HG02571 (cell line): ENCODE results near the gene HMGN2.
"Not testable (repeated sequence)": the region's sequence is repeated elsewhere in the genome, so short reads cannot be mapped to it uniquely, and the experiment has no call there.

ENCODE experiments used
- ATAC-seq: cut with Tn5 transposase; IDR thresholded peaks from one replicate; pipeline ENCODE4 v1.9.1; 2021; ENCODE audit warnings: mild to moderate bottlenecking, moderate library complexity; ENCODE audit not compliant: unreplicated experiment

The HMGN2 gene

DNA sequence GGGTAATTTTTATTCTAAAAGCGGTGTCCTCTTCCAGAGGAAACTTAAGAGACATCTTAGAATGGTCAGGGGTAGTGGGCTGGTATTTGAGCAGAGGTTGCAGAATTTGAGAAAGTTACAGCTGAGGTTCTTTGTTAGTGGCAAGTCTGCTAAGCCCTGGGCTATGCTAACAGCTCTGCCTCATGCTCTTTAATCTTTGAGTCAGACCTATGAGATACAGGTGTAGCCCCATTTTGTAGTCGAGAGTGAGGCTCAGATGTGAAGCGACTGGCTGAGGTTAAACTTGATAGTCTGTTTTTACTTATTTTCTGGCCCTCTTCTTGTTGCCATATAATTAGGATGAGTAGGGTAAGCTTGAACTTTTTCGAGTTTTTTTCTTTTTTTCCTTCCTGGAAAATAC, 4.7 kb downstream of the HMGN2 start:
- no peak for ATAC-seq

DNA sequence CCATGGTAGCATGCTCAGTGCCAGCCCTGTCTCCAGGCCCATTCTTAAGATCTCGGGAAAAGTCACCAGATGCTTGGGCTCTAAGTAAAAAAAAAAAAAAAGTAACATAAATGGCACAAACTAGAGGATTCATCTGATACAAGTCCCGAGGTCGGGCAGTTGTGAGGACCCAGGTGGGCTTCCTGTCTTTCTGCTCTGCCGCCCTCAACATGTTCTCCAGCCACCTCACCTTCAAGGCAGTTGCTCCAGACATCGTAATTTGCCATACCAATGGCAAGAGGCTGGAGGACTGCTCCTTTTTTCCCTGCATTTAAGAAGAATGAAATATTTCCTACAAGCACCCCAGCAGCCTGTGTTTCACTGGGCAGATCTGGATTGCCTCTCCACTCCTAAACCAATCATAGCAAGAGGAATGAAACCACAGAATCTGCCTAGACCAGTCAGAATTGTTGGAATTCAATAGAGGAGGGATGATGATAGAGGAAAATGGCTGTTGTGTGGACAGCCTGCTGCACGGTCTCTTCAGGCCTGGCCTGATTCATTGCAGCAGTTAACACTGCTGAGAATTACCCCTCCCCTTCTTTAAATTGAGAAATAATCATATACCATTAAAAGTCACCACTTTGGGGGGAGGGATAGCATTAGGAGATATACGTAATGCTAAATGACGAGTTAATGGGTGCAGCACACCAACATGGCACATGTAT, 5.4 kb downstream of the HMGN2 start:
- no peak for ATAC-seq

DNA sequence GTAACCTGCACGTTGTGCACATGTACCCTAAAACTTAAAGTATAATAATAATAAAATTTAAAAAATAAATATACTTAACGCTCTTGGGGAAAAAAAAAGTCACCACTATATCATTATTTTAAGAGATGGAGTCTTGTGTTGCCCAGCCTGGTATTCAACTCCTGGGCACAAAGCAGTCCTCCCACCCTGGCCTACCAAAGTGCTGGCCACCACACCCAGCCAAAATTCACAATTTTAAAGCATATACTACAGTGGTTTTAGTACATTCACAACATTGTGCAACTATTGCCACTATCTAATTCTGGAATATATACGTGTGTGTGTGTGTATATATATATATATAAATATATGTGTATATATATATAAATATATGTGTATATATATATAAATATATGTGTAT, 5.9 kb downstream of the HMGN2 start:
- ATAC-seq: no peak

DNA sequence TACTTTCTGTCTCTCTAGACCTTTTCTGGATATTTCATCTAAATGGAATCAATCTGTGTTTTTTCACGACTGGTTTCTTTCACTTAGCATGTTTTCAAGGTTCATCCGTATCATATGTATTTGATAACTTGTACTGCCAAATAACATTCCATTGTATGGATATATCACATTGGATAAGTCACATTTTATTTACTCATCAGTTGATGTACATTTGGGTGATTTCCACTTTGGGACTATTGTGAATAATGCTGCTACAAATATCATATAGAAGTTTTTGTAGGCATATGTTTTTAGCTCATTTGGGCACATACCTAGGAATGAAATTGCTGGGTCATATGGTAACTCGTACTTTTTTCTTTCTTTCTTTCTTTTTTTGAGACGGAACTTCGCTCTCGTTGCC, 6.7 kb downstream of the HMGN2 start:
- ATAC-seq: no peak

DNA sequence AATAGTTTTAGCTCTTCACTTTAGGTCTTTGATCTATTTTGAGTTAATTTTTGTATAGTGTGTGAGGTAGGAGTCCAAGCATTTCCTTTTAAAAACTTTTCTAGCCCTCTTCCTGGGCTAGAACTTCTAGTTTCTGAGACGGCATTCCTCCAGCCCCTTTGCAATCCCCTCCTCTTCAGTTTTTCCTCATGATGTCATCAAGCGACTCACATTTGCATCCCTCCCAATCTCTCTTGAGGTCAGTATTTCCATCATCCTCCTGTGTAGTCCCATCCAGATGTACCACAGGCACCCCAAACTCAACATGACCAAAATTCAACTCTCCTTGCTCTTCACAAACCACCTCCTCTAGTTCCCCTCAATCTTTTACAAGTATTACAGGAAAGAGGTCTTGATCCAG, 10.7 kb downstream of the HMGN2 start:
- ATAC-seq: no peak

DNA sequence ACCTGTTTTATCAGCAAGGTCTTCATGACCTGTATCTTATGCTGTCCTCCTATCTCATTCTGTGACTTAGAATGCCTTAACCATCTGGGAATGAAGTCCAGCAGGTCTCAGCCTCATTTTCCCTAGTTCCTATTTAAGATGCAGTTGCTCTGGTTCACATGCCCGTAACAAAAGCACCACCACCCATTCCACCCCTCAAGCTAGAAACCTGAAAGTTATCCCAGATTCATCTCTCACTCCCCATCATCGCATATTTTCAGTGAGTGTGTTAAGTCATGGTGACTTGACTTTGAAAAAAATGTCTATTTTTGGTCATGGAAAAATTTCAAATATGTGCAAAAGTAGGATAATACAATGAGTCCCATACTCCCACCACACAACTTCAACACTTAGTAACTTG, 11.7 kb downstream of the HMGN2 start:
- ATAC-seq: no peak

DNA sequence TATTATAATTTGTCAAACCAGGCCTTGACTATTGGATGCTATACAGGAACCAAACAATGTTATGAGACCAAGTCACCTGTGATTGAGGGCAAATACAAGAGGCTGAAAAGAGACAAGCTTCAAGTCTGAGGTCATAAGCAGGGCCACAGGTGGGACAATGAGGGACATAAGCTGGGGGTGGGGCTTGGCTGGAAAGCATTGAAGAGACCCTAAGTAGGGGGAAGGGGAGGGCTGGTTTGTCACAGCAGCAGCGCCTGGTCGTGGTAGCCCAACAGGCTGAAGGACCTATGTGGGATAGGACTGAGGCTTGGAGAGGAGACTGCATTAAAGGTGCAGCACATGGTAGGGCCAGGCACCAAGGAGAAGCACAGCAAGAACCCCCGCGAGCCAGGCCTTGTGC, 17.9 kb downstream of the HMGN2 start:
- ATAC-seq: no peak

DNA sequence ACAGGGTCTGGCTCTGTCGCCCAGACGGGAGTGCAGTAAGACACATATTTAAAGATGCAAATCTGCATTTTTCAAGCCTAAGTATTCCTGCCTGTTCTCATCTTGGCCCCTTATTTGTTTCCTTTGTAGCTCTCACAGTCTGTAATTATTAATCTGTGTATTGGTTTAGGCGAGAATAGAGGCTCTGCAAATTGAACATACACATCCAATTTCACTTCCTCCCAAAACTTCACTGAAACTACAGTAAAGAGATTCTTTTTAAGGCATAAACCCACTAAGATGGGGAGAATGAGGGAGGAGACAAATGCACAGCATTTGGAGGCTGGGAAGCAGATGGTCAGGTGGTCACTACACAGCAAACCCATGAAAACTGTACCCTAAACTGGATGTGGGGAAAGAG, 21.0 kb downstream of the HMGN2 start:
- no peak for ATAC-seq

DNA sequence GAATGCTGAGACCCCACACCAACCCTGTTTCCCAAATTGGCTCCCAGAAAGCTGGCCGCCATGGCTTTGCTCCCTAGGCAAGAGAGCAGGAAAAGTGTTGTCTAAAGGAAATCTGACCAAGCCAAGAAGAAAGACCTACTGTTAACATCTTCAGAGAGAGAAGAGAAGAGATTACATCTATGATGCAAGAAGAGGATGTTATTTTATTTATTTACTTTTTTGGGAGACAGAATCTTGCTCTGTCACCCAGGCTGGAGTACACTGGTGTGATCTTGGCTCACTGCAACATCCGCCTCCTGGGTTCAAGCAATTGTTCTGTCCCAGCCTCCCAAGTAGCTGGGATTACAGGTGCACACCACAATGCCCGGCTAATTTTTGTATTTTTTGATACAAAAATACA, 21.7 kb downstream of the HMGN2 start:
- ATAC-seq: no peak

DNA sequence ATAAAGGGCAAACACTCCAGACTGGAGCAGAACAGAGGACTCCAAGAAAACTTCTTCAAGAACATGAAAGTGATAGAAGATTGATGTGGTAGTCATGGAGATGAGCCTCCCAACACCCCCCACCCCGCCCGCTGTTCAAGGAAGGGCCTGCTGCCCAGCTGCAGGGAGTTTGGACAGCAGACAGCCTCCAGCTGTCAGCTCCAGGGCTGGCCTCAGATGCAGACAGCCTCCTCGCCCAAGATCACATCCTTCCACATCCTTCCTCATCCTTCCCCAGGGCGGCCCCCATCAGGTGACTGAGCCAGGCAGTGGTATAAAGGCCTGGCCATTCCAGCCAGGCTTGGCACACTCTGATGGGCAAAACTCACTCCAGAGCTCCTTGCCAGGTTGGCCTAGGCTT, 24.6 kb downstream of the HMGN2 start:
- ATAC-seq: no peak

DNA sequence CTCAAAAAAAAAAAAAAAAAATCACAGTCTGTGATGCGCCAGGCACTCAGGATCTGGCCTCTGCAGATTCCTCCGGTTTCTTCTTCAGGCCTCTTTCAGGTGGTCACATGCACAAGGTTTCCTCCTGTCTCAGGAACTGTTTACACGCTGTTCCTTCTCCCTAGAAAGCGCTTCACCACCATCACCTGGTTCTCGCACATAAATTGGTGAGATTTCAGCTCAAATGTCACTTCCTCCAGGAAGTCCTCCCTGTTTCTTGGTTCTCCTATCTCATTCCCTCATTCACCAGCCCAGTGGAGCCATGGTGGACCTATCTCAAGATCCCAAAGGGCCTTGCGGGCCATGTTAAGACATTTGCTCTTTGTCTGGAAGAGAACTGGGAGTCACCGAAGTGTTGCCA, 26.7 kb downstream of the HMGN2 start:
- no peak for ATAC-seq

DNA sequence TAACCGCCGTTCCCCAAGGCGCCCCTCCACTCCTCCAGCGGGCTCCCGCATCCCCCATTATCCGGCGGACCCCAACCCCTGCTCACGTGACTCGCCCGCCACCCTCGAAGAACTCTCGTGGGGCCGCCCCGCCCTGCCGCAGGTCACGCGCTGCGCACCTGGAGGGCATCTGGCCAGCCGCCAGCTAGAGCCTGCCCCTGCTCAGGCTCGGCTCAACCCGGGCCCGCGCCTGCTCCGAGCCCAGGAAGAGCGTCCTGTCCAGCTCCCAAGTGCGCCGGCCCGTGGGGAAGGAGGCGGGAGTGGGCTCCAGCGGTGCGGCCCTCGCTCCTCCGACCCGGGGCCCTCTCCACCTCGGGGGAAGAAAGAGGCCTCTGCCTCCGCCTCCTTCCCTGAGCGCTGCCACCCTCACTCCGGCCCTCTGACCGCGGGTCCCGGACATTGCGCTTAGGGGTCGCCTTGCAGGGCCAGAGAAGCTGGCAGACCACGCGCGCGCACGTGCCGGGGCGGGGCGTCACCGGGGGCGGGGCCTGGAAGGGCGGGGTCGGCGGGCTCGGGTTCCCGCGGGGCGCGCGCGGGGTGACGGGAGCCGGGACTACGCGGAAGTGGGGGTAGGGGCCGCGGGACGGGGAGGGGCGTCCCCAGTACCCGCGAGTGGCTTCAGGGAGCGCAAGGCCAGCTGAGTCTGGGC, 28.4 kb downstream of the HMGN2 start:
- peak; percentile 66 for ATAC-seq

DNA sequence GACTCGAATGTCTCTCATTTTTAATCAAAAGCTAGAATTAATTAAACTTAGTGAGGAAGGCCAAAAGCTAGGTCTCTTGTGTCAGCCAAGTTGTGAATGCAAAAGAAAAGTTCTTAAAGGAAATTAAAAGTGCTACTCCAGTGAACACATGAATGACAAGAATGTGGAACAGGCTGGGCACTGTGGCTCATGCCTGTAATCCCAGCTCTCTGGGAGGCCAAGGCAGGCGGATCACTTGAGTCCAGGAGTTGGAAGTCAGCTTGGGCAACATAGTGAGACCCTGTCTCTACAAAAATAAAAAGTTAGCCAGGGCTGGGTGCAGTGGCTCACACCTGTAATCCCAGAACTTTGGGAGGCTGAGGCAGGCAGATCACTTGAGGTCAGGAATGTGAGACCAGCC, 38.5 kb downstream of the HMGN2 start:
- not testable (repeated sequence) for ATAC-seq

DNA sequence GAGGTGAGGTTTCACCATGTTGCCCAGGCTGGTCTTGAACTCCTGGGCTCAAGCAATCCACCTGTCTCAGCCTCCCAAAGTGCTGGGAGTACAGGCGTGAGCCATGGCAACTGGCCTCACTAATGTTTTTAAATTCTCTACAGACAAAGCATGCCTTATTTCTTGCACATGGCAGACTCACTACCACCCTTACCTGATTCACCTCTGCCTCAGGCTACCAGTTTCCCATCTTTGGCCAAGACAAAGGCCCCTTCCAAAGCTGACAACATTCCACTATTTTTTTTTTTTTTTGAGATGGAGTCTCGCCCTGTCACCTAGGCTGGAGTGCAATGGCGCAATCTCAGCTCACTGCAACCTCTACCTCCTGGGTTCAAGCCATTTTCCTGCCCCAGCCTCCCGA, 43.6 kb downstream of the HMGN2 start:
- ATAC-seq: not testable (repeated sequence)

DNA sequence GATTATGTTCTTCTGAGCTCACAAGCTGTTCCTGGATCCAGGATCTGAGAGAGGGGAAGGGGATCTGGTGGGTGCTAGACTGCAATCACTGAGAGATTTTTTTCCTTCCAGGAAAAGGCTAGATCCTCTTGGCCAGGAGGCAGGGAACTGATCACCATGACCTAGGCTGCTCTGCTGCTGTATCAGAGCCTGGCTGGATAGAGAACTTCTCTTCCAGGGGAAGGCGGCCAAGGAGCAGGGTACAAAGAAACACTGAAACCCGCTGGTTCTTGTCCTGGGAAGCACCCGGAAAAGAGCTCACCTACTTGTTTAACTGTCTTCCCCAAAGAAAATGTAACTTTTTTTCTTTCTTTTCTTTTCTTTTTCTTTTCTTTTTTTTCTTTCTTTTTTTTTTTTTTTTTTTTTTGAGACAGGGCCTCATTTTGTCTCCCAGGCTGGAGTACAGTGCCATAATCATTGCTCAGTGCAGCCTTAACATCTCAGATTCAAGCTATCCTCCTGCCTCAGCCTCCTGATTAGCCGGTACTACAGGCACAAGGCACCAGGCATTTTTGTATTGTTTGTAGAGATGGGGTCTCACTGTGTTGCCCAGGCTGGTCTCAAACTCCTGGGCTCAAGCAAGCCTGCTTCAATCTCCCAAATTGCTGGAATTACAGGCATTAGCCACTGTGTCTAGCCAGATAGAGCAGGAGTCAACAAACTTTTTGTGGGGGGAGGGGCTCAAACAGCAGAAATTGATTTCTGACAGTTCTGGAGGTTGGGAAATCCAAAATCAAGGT, 44.9 kb downstream of the HMGN2 start:
- no peak for ATAC-seq

DNA sequence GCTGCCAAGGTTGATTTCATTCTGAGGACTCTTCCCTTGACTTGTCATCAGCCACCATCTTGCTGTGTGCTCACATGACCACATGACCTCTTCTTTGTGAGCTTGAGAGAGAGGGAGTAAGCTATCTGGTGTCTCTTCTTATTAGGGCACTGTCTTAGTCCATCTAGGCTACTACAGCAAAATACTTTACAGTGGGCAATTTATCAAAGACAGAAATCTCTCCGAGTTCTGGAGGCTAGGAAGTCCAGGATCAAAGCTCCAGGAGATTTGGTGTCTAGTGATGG, 45.5 kb downstream of the HMGN2 start:
- no peak for ATAC-seq

DNA sequence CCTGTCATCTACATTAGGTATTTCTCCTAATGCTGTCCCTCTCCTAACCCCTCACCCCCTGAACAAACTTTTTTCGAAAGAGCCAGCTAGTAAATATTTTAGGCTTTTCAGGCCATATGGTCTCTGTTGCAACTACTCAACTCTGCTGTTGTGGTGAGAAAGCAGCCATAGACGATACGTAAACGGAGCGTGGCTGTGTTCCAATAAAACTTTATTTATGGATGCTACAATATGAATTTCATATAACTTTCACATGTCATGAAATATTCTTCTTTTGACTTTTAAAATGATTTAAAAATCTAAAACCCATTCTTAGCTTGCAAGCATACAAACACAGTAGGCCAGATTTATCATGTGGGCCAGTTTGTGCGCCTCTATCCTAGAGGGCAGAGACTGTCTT, 46.1 kb downstream of the HMGN2 start:
- no peak for ATAC-seq

DNA sequence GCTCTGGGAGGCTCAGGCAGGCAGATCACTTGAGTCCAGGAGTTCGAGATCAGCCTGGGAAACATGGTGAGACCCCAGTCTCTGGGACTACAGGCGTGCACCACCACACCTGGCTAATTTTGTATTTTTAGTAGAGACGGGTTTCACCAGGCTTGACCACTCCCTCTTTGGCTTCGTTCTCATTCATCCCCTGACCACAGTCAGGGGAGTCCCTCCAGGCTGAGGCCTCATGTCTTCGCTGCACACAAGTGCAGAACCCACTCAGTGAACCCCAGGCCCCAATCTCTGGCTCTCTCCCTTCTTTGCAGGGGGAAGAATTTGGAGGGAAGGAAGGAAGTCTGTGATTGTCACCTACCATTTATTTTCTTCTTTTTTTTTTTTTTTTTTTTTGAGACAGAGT, 48.1 kb downstream of the HMGN2 start:
- no peak for ATAC-seq

DNA sequence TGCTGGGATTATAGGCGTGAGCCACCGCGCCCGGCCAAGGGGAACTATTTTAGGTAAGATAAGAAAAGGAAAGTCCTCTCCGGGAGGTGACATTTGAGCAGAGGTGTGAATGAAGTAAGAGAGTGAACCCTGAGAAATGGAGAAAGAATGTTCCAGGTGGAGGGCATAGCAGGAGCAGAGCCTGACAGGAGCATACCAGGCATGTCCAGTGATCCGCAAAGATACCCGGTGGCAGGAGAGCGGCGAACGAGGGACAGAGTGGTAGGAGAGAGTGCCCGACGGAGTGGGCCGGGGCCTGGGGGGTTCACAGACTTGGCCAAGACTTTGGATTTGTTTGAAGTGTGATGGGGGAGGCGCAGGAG, 49.4 kb downstream of the HMGN2 start:
- ATAC-seq: no peak

DNA sequence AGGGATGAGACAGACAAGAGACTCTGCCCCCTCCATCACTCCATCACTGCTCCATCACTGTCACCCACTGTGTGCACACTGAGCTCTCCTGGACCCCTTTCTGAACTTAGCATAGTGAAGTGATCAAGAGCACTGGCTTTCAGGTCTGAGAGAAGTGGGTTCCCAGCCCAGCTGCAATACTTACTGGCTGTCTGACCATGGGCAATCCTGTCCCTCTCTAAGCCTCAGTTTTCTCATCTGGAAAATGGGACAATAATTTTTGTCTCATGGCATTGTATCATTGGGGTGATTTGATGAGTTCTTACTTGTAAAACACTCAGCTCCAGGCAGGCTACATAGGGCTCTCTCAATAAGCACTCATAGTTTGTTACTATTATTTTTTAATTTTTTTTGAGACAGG, 49.8 kb downstream of the HMGN2 start:
- no peak for ATAC-seq

DNA sequence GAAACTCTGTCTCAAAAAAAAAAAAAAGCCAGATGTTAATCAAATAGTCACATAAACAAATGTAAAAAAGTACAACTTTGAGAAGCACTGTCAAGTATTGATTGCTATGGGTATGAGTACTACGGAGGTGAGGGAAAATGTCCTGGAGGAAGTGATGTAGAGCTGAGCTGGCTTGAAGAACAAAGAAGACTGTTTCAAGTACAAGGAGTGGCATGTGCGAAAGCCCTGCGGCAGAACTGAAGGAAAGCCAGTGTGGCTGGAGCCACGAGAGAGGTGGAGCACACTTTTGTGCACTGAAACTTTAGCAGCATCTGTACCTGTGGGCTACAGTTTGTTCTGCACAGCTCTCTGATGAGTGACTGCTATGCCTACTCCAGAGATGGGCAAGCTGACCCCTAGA, 51.9 kb downstream of the HMGN2 start:
- no peak for ATAC-seq
